Measurements from ENCODE around the gene ALDH4A1.

The ALDH4A1 gene

DNA sequence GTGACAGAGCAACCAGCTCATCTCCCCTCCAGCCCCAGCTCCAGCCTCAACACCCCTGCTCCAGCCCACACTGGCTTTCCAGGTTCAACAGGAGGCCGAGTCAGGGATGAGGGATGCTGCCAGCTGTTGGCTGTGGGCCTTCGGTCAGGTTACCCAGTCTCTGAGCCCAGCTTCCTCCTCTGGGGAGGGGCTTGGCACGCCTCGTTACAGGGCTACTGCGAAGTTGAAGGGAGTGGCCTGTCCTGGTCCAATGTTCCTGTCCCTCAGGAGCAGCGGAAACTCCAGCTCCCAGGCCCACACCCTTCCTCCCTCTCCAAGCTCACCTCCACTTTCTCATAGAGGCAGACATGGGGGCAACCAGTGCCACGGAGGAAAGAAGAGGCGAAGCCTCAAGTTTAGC is 27.8 kb downstream of the ALDH4A1 start:
- Histone ChIP-seq H3K9ac (ENCODE audit: low read length) (no peak overlapping the region), H3K79me2 (ENCODE audit: low read length) (no peaks in the 10 kb centered on the region), H3F3A (ENCODE audit: insufficient read depth, low read length) (no peaks in the 10 kb centered on the region), H3K4me3 (ENCODE audit: low read length) (no peak overlapping the region), H3K27ac (ENCODE audit: low read length) (no peak overlapping the region), H3K9me2 (replicated peaks; ENCODE audit: insufficient read depth, low read length) (no peaks in the 10 kb centered on the region), H3K4me1 (ENCODE audit: low read length) (no peaks in the 10 kb centered on the region), H3K36me3 (replicated peaks; ENCODE audit: insufficient read depth, low read length) (no peaks in the 10 kb centered on the region), H4K20me1 (ENCODE audit: insufficient read depth, low read length) (no peaks in the 10 kb centered on the region), H2AFZ (ENCODE audit: low read length) (no peak overlapping the region), H3K9me3 (replicated peaks; ENCODE audit: insufficient read depth, low read length) (no peaks in the 10 kb centered on the region), H3K27me3 (replicated peaks; ENCODE audit: insufficient read depth, low read length) (0 out of 2 replicates have a peak, but pooled peaks cover 7% of the 10 kb centered on the region), H3K4me2 (ENCODE audit: low read depth, low read length) (no peak overlapping the region)
- TF ChIP-seq EZH2 (optimal IDR thresholded peaks at IDR 0.05; ENCODE audit: low read depth, low read length) (no peak), EZH2phosphoT487 (IDR thresholded peaks at IDR 0.05; ENCODE audit: low read length) (no peak)
- TF ChIP-seq, protein P1, sequence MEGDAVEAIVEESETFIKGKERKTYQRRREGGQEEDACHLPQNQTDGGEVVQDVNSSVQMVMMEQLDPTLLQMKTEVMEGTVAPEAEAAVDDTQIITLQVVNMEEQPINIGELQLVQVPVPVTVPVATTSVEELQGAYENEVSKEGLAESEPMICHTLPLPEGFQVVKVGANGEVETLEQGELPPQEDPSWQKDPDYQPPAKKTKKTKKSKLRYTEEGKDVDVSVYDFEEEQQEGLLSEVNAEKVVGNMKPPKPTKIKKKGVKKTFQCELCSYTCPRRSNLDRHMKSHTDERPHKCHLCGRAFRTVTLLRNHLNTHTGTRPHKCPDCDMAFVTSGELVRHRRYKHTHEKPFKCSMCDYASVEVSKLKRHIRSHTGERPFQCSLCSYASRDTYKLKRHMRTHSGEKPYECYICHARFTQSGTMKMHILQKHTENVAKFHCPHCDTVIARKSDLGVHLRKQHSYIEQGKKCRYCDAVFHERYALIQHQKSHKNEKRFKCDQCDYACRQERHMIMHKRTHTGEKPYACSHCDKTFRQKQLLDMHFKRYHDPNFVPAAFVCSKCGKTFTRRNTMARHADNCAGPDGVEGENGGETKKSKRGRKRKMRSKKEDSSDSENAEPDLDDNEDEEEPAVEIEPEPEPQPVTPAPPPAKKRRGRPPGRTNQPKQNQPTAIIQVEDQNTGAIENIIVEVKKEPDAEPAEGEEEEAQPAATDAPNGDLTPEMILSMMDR (IDR thresholded peaks at IDR 0.05; ENCODE audit: low read length): no peak
- DNase-seq: no peak

DNA sequence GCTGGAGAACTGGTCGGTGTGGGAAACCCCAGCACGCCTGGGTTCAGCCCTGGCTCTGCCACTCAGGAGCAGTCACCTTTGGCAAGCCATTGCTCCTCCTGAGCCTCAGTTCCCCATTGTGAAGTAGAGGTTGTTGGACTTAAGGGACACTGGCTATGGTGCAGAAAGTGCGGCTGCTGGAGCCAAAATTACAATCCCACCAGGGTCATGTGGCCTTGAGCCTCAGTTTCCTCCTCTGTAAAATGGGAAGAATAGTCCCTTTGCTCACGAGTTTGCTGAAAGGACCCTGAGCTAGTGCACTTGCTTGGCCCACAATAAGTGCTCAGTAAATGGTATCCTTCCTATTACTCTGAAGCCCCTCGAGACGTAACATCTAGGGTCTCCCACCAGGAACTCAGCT is 28.3 kb downstream of the ALDH4A1 start:
- H3K4me3 ChIP-seq (ENCODE audit: low read length): no peak overlapping the region
- H3F3A ChIP-seq (ENCODE audit: insufficient read depth, low read length): no peaks in the 10 kb centered on the region
- no peak for DNase-seq
- H3K36me3 ChIP-seq (replicated peaks; ENCODE audit: insufficient read depth, low read length): no peaks in the 10 kb centered on the region
- H3K9ac ChIP-seq (ENCODE audit: low read length): no peak overlapping the region
- H3K27me3 ChIP-seq (replicated peaks; ENCODE audit: insufficient read depth, low read length): peaks cover 12% of the 10 kb centered on the region; the same call in 1 of the 2 replicates
- H3K4me1 ChIP-seq (ENCODE audit: low read length): no peaks in the 10 kb centered on the region
- no peaks in the 10 kb centered on the region for H3K9me3 ChIP-seq (replicated peaks; ENCODE audit: insufficient read depth, low read length)
- H3K9me2 ChIP-seq (replicated peaks; ENCODE audit: insufficient read depth, low read length): no peaks in the 10 kb centered on the region
- no peak overlapping the region for H3K27ac ChIP-seq (ENCODE audit: low read length)
- no peak for TF ChIP-seq EZH2 (optimal IDR thresholded peaks at IDR 0.05; ENCODE audit: low read depth, low read length)
- TF ChIP-seq, protein P1 (IDR thresholded peaks at IDR 0.05; ENCODE audit: low read length): no peak
- no peak for TF ChIP-seq EZH2phosphoT487 (IDR thresholded peaks at IDR 0.05; ENCODE audit: low read length)
- no peak overlapping the region for H3K4me2 ChIP-seq (ENCODE audit: low read depth, low read length)
- H4K20me1 ChIP-seq (ENCODE audit: insufficient read depth, low read length): no peaks in the 10 kb centered on the region
- no peaks in the 10 kb centered on the region for H3K79me2 ChIP-seq (ENCODE audit: low read length)
- H2AFZ ChIP-seq (ENCODE audit: low read length): no peak overlapping the region

DNA sequence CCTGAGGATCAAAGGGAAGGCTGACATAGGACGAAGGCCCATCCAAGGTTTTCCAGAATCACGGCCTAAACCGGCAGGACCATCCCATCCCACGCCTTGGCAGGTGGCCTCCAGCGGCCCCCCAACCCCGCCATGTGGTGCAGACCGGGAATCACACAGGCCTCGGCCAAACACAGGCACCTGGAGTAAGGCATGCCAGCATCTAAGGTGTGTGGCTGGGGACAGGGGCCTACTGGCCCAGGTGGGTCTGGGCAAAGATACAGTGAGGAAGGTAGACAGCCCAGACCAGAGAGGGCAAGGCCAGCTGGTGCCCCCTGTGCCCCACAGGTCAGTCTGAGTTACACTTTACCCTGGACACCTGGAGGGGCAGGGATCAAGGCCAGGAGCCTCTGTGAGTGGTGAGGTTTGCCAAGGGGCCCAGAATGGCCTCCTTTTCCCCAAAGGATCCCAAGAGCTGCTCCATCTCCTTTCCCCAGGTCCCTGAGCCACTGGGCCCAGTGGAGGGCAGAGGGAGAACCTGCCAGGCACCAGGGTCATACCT is 30.2 kb downstream of the ALDH4A1 start:
- H3K9ac ChIP-seq (ENCODE audit: low read length): no peak overlapping the region
- H3K4me3 ChIP-seq (ENCODE audit: low read length): no peak overlapping the region
- no peak overlapping the region for H3K4me2 ChIP-seq (ENCODE audit: low read depth, low read length)
- H3K36me3 ChIP-seq (replicated peaks; ENCODE audit: insufficient read depth, low read length): no peaks in the 10 kb centered on the region
- H3K9me2 ChIP-seq (replicated peaks; ENCODE audit: insufficient read depth, low read length): no peaks in the 10 kb centered on the region
- peaks cover 30% of the 10 kb centered on the region for H3K27me3 ChIP-seq (replicated peaks; ENCODE audit: insufficient read depth, low read length)
- no peak for TF ChIP-seq EZH2phosphoT487 (IDR thresholded peaks at IDR 0.05; ENCODE audit: low read length)
- no peak for TF ChIP-seq EZH2 (optimal IDR thresholded peaks at IDR 0.05; ENCODE audit: low read depth, low read length)
- TF ChIP-seq, protein P1 (IDR thresholded peaks at IDR 0.05; ENCODE audit: low read length): no peak
- no peak for DNase-seq
- no peaks in the 10 kb centered on the region for H3K9me3 ChIP-seq (replicated peaks; ENCODE audit: insufficient read depth, low read length)
- no peaks in the 10 kb centered on the region for H3K79me2 ChIP-seq (ENCODE audit: low read length)
- H4K20me1 ChIP-seq (ENCODE audit: insufficient read depth, low read length): no peaks in the 10 kb centered on the region
- H3F3A ChIP-seq (ENCODE audit: insufficient read depth, low read length): no peaks in the 10 kb centered on the region
- no peaks in the 10 kb centered on the region for H3K4me1 ChIP-seq (ENCODE audit: low read length)
- no peak overlapping the region for H2AFZ ChIP-seq (ENCODE audit: low read length)
- H3K27ac ChIP-seq (ENCODE audit: low read length): no peak overlapping the region
